ENCODE results near the gene ZNF462. TPM values are rescaled to one million over a fixed set of nuclear protein-coding genes. Genes with fewer than 3 reads are reported as not detected.
"Not testable (repeated sequence)": the region's sequence is repeated elsewhere in the genome, so short reads cannot be mapped to it uniquely, and the experiment has no call there.

ZNF462 gene
- total RNA-seq, 4 donors from 2014 or later: 17.8 to 22.3 (median 21.4) TPM

DNA sequence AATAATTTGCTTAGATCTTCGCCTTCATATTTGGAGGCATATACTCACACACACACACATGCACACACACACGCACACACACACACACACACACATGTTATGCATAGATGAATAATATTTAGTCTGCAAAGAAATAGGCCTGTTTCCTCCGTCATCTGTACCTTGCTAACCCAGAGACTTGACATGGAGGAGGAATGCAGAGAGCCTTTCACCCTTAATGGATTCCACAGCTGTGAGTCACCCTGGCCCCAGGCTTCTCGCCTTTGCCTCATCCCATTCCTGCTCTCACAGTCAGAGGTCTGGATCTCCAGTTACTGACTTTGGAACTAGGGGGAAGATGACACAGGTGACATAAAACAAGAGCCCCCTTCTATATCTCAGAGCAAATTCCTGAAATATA, 29.7 kb downstream of the ZNF462 start:
- H3K4me1 ChIP-seq: peaks cover 0 to 65% (median 17%) of the 10 kb centered on the region in 3 donors
- 42 to 60% methylated on average over 4 of the region's 4 CpGs for WGBS, 2 donors
- TF ChIP-seq, protein P1, sequence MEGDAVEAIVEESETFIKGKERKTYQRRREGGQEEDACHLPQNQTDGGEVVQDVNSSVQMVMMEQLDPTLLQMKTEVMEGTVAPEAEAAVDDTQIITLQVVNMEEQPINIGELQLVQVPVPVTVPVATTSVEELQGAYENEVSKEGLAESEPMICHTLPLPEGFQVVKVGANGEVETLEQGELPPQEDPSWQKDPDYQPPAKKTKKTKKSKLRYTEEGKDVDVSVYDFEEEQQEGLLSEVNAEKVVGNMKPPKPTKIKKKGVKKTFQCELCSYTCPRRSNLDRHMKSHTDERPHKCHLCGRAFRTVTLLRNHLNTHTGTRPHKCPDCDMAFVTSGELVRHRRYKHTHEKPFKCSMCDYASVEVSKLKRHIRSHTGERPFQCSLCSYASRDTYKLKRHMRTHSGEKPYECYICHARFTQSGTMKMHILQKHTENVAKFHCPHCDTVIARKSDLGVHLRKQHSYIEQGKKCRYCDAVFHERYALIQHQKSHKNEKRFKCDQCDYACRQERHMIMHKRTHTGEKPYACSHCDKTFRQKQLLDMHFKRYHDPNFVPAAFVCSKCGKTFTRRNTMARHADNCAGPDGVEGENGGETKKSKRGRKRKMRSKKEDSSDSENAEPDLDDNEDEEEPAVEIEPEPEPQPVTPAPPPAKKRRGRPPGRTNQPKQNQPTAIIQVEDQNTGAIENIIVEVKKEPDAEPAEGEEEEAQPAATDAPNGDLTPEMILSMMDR (IDR thresholded peaks at IDR 0.05): no peak
- TF ChIP-seq POLR2A (IDR thresholded peaks at IDR 0.05): no peak
- H3K36me3 ChIP-seq: no peaks in the 10 kb centered on the region
- H3K4me3 ChIP-seq: no peak overlapping the region
- H3K27ac ChIP-seq: peak overlapping the region in 3 of 4 donors; percentile 17 to 49 (median 28)
- DNase-seq: no peak
- no peaks in the 10 kb centered on the region for H3K9me3 ChIP-seq
- H3K27me3 ChIP-seq: no peaks in the 10 kb centered on the region
- intact Hi-C loops (cut with DNase I): no loop called here

DNA sequence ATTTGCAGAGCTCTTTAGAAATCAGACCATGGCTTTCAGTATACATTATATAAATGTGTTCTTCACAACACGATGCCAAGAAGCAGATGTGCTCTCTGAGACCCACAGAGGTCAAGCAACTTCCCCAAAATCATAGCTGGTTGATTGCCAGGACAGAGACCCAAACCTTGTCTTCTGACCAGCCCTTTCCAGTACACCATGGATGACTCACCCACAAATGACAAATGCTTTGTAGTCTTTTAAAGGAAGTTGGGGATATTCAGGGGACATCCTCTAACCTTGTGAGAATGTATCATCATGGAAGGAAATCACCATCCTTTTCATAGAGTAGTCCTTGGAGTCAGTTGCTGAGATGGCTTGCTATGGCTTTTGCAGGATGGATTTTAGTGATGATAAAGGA, 30.1 kb downstream of the ZNF462 start:
- no peak for DNase-seq
- Histone ChIP-seq H3K27me3 (no peaks in the 10 kb centered on the region), H3K4me3 (no peak overlapping the region), H3K27ac (peak overlapping the region in 3 of 4 donors; percentile 17 to 49 (median 28)), H3K4me1 (peaks cover 0 to 68% (median 17%) of the 10 kb centered on the region in 3 donors), H3K36me3 (no peaks in the 10 kb centered on the region), H3K9me3 (no peaks in the 10 kb centered on the region)
- intact Hi-C loops (cut with DNase I): no loop called here
- 8 to 12% methylated on average over 1 of the region's 1 CpG for WGBS, 2 donors
- TF ChIP-seq, protein P1 (IDR thresholded peaks at IDR 0.05): no peak
- TF ChIP-seq POLR2A (IDR thresholded peaks at IDR 0.05): no peak

DNA sequence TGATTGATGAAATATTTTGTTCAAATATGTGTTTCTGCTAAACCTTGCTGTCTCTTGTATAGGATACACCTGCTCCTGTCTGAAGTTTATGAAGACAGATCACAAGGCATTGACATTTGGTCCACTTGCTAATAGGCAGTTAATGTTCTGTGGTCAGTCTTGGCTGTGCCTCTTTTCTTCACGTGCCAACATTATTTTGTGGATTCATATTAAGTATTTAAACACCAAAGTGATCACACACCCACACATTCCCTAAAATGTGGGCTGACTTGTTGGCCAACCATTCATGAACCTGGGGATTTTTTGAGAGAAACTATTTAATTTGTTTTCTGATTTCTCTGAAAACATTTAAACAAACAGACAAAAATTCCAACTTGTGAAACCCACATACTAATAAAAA, 33.7 kb downstream of the ZNF462 start:
- 27 to 37% methylated on average over 1 of the region's 1 CpG for WGBS, 2 donors
- Histone ChIP-seq H3K4me3 (no peak overlapping the region), H3K27ac (no peak overlapping the region), H3K4me1 (peaks cover 0 to 38% (median 10%) of the 10 kb centered on the region in 3 donors), H3K27me3 (no peaks in the 10 kb centered on the region), H3K9me3 (no peaks in the 10 kb centered on the region), H3K36me3 (no peaks in the 10 kb centered on the region)
- no peak for DNase-seq
- TF ChIP-seq POLR2A (IDR thresholded peaks at IDR 0.05): no peak
- TF ChIP-seq, protein P1 (IDR thresholded peaks at IDR 0.05): no peak
- intact Hi-C loops (cut with DNase I): no loop called here

DNA sequence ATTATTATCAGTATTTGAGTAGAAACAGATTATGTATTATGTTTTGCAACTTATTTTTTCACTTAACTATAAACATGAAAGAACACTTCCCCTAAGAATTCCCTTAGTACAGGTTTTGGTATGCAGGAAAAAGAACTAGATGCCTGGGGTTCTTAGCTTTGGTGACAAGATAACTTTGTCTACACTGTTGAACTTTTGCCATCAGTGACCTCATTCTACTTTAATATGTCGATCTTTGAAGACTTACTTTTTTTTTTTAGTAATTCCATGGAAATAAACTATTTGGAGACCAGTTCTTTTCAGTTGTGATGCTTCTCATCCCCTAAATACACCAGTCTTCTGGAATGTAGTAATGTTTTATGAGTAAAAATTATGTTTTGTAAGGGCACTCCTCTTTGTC, 34.3 kb downstream of the ZNF462 start:
- Histone ChIP-seq H3K27ac (no peak overlapping the region), H3K4me1 (peaks cover 0 to 33% (median 10%) of the 10 kb centered on the region in 3 donors), H3K9me3 (no peaks in the 10 kb centered on the region), H3K4me3 (no peak overlapping the region), H3K27me3 (no peaks in the 10 kb centered on the region), H3K36me3 (no peaks in the 10 kb centered on the region)
- intact Hi-C loops (cut with DNase I): no loop called here
- 10 to 33% methylated on average over 1 of the region's 1 CpG for WGBS, 2 donors
- no peak for DNase-seq
- TF ChIP-seq, protein P1 (IDR thresholded peaks at IDR 0.05): no peak
- TF ChIP-seq POLR2A (IDR thresholded peaks at IDR 0.05): no peak

DNA sequence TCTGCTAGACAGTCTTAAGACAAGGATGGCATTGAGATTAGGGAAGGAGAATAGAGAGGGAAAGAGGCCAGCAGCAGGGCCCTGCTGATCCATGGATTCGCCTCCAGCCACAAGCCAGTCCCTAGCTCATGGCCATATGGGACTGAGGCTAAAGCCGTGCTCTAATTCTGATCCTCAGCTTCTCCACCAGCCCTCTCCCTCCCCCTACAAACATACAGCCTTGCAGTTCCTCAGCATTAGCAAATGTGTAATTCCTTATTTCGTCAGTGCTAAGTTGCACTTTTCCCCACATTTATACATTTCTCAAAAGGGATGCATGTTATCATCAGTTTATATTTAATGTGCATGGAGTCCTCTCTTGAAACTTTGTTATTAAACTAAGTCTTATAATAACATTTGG, 34.8 kb downstream of the ZNF462 start:
- no peak for DNase-seq
- TF ChIP-seq, protein P1 (IDR thresholded peaks at IDR 0.05): no peak
- no peak for TF ChIP-seq POLR2A (IDR thresholded peaks at IDR 0.05)
- no peak overlapping the region for H3K4me3 ChIP-seq
- peaks cover 0 to 27% (median 5%) of the 10 kb centered on the region in 3 donors for H3K4me1 ChIP-seq
- intact Hi-C loops (cut with DNase I): no loop called here
- no peak overlapping the region for H3K27ac ChIP-seq
- H3K36me3 ChIP-seq: no peaks in the 10 kb centered on the region
- no peaks in the 10 kb centered on the region for H3K27me3 ChIP-seq
- peaks cover 0 to 4% (median 0%) of the 10 kb centered on the region in 3 donors for H3K9me3 ChIP-seq
- 76 to 77% methylated on average over 3 of the region's 3 CpGs for WGBS, 2 donors

DNA sequence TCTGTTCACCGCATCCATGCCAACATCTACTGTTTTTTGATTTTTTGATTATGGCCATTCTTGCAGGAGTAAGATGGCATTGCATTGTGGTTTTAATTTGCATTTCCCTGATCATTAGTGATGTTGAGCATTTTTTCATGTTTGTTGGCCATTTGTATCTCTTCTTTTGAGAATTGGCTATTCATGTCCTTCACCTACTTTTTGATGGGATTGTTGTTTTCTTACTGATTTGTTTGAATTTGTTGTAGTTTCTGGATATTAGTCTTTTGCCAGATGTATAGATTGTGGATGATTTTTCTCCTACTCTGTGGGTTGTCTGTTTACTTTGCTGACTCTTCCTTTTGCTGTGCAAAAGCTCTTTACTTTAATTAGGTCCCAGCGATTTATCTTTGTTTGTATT, 37.6 kb downstream of the ZNF462 start:
- intact Hi-C loops (cut with DNase I); DNase-seq; H3K27me3 ChIP-seq; H3K9me3 ChIP-seq; H3K27ac ChIP-seq; H3K36me3 ChIP-seq; H3K4me3 ChIP-seq: not testable (repeated sequence)
- peaks cover 0 to 21% (median 0%) of the 10 kb centered on the region in 3 donors for H3K4me1 ChIP-seq
- 84% methylated on average over 2 of the region's 2 CpGs for WGBS, 2 donors
